ENCODE measurements around the gene ARHGAP22. TPM values are rescaled to one million over a fixed set of nuclear protein-coding genes. Genes with fewer than 3 reads are reported as not detected.

ARHGAP22 gene
- total and polyA plus RNA-seq, 3 experiments from 2014 or later = not detected

GRCh38 chr10:48490946-48491345, 113.9 kb downstream of the ARHGAP22 start:
- Mint-ChIP-seq H3K27me3 (peaks cover 10 to 26% of the 10 kb centered on the region in 2 donors), H3K9me3 (peaks cover 0 to 1% (median 0%) of the 10 kb centered on the region in 5 donors), H3K4me3 (no peak overlapping the region), H3K27ac (no peak overlapping the region), H3K36me3 (no peaks in the 10 kb centered on the region), H3K4me1 (peaks cover 13 to 21% (median 16%) of the 10 kb centered on the region in 3 donors)
- no peaks in the 10 kb centered on the region for H3K9me3 ChIP-seq (ENCODE audit: low read length)
- ChIA-PET CTCF (no interaction called here), POLR2A (no interaction called here)
- no peak for DNase-seq
- H3K27ac ChIP-seq (ENCODE audit: low read depth, low read length) = no peak overlapping the region
- no peak overlapping the region for H3K4me3 ChIP-seq (ENCODE audit: low read length)
- no peaks in the 10 kb centered on the region for H3K36me3 ChIP-seq (ENCODE audit: insufficient read depth, low read length)
- H3K4me1 ChIP-seq (ENCODE audit: insufficient read depth, low read length) = no peaks in the 10 kb centered on the region
- H3K27me3 ChIP-seq (ENCODE audit: insufficient read depth, low read length, poor library complexity, severe bottlenecking) = no peaks in the 10 kb centered on the region

- DNase-seq = no peak
- no peak overlapping the region for H3K27ac ChIP-seq (ENCODE audit: low read depth, low read length)
- H3K4me1 Mint-ChIP-seq = peaks cover 13 to 21% (median 16%) of the 10 kb centered on the region in 3 donors
- H3K27ac Mint-ChIP-seq = no peak overlapping the region
- no peak overlapping the region for H3K4me3 Mint-ChIP-seq
- ChIA-PET POLR2A (no interaction called here), CTCF (no interaction called here)
- peaks cover 10 to 26% of the 10 kb centered on the region in 2 donors for H3K27me3 Mint-ChIP-seq
- H3K9me3 ChIP-seq (ENCODE audit: low read length) = no peaks in the 10 kb centered on the region
- peaks cover 0 to 1% (median 0%) of the 10 kb centered on the region in 5 donors for H3K9me3 Mint-ChIP-seq
- H3K27me3 ChIP-seq (ENCODE audit: insufficient read depth, low read length, poor library complexity, severe bottlenecking) = no peaks in the 10 kb centered on the region
- H3K36me3 Mint-ChIP-seq = no peaks in the 10 kb centered on the region
- no peaks in the 10 kb centered on the region for H3K4me1 ChIP-seq (ENCODE audit: insufficient read depth, low read length)
- H3K4me3 ChIP-seq (ENCODE audit: low read length) = no peak overlapping the region
- no peaks in the 10 kb centered on the region for H3K36me3 ChIP-seq (ENCODE audit: insufficient read depth, low read length)
Observed at GRCh38 chr10:48490571-48490940, 114.3 kb downstream of the ARHGAP22 start.

GRCh38 chr10:48489099-48489498, 115.8 kb downstream of the ARHGAP22 start:
- Histone ChIP-seq H3K27me3 (ENCODE audit: insufficient read depth, low read length, poor library complexity, severe bottlenecking) (no peaks in the 10 kb centered on the region), H3K27ac (ENCODE audit: low read depth, low read length) (no peak overlapping the region), H3K9me3 (ENCODE audit: low read length) (no peaks in the 10 kb centered on the region), H3K4me3 (ENCODE audit: low read length) (no peak overlapping the region), H3K4me1 (ENCODE audit: insufficient read depth, low read length) (no peaks in the 10 kb centered on the region), H3K36me3 (ENCODE audit: insufficient read depth, low read length) (no peaks in the 10 kb centered on the region)
- POLR2A ChIA-PET = no interaction called here
- H3K4me1 Mint-ChIP-seq = peaks cover 4 to 10% (median 6%) of the 10 kb centered on the region in 3 donors
- peaks cover 6 to 19% of the 10 kb centered on the region in 2 donors for H3K27me3 Mint-ChIP-seq
- H3K27ac Mint-ChIP-seq = no peak overlapping the region
- H3K9me3 Mint-ChIP-seq = peaks cover 0 to 1% (median 0%) of the 10 kb centered on the region in 5 donors
- no peak for DNase-seq
- H3K36me3 Mint-ChIP-seq = no peaks in the 10 kb centered on the region
- H3K4me3 Mint-ChIP-seq = no peak overlapping the region
- CTCF ChIA-PET = no interaction called here

- Histone ChIP-seq H3K27ac (ENCODE audit: low read depth, low read length) (no peak overlapping the region), H3K4me3 (ENCODE audit: low read length) (no peak overlapping the region), H3K4me1 (ENCODE audit: insufficient read depth, low read length) (no peaks in the 10 kb centered on the region), H3K9me3 (ENCODE audit: low read length) (no peaks in the 10 kb centered on the region), H3K36me3 (ENCODE audit: insufficient read depth, low read length) (no peaks in the 10 kb centered on the region), H3K27me3 (ENCODE audit: insufficient read depth, low read length, poor library complexity, severe bottlenecking) (no peaks in the 10 kb centered on the region)
- no peak overlapping the region for H3K27ac Mint-ChIP-seq
- peaks cover 6 to 12% of the 10 kb centered on the region in 2 donors for H3K27me3 Mint-ChIP-seq
- no peaks in the 10 kb centered on the region for H3K4me1 Mint-ChIP-seq
- H3K4me3 Mint-ChIP-seq = no peak overlapping the region
- no peaks in the 10 kb centered on the region for H3K36me3 Mint-ChIP-seq
- POLR2A ChIA-PET = no interaction called here
- CTCF ChIA-PET = no interaction called here
- peaks cover 0 to 1% (median 0%) of the 10 kb centered on the region in 5 donors for H3K9me3 Mint-ChIP-seq
- no peak for DNase-seq
Observed at GRCh38 chr10:48487244-48487643, 117.6 kb downstream of the ARHGAP22 start.

- Mint-ChIP-seq H3K4me3 (no peak overlapping the region), H3K36me3 (no peaks in the 10 kb centered on the region), H3K9me3 (peaks cover 0 to 1% (median 0%) of the 10 kb centered on the region in 5 donors), H3K27me3 (peaks cover 5% of the 10 kb centered on the region in 2 donors), H3K27ac (no peak overlapping the region), H3K4me1 (no peaks in the 10 kb centered on the region)
- H3K27me3 ChIP-seq (ENCODE audit: insufficient read depth, low read length, poor library complexity, severe bottlenecking) = no peaks in the 10 kb centered on the region
- H3K4me1 ChIP-seq (ENCODE audit: insufficient read depth, low read length) = no peaks in the 10 kb centered on the region
- ChIA-PET CTCF (no interaction called here), POLR2A (no interaction called here)
- H3K27ac ChIP-seq (ENCODE audit: low read depth, low read length) = no peak overlapping the region
- H3K4me3 ChIP-seq (ENCODE audit: low read length) = no peak overlapping the region
- DNase-seq = no peak
- H3K36me3 ChIP-seq (ENCODE audit: insufficient read depth, low read length) = no peaks in the 10 kb centered on the region
- H3K9me3 ChIP-seq (ENCODE audit: low read length) = no peaks in the 10 kb centered on the region
Observed at GRCh38 chr10:48485711-48486110, 119.2 kb downstream of the ARHGAP22 start.

GRCh38 chr10:48484911-48485310, 120.0 kb downstream of the ARHGAP22 start:
- H3K27me3 Mint-ChIP-seq = peaks cover 2 to 5% of the 10 kb centered on the region in 2 donors
- CTCF ChIA-PET = no interaction called here

GRCh38 chr10:48482207-48482606, 122.7 kb downstream of the ARHGAP22 start:
- Mint-ChIP-seq H3K9me3 (no peaks in the 10 kb centered on the region), H3K4me3 (no peak overlapping the region), H3K36me3 (no peaks in the 10 kb centered on the region), H3K27ac (no peak overlapping the region), H3K27me3 (peaks cover 5 to 15% of the 10 kb centered on the region in 2 donors), H3K4me1 (no peaks in the 10 kb centered on the region)
- ChIA-PET POLR2A (no interaction called here), CTCF (no interaction called here)
- H3K9me3 ChIP-seq (ENCODE audit: low read length) = no peaks in the 10 kb centered on the region
- H3K27ac ChIP-seq (ENCODE audit: low read depth, low read length) = no peak overlapping the region
- H3K4me1 ChIP-seq (ENCODE audit: insufficient read depth, low read length) = no peaks in the 10 kb centered on the region
- H3K4me3 ChIP-seq (ENCODE audit: low read length) = no peak overlapping the region
- H3K27me3 ChIP-seq (ENCODE audit: insufficient read depth, low read length, poor library complexity, severe bottlenecking) = no peaks in the 10 kb centered on the region
- DNase-seq = no peak
- no peaks in the 10 kb centered on the region for H3K36me3 ChIP-seq (ENCODE audit: insufficient read depth, low read length)

More at GRCh38 chr10:48484911-48485310, 120.0 kb downstream of the ARHGAP22 start:
- Histone ChIP-seq H3K36me3 (ENCODE audit: insufficient read depth, low read length) (no peaks in the 10 kb centered on the region), H3K4me1 (ENCODE audit: insufficient read depth, low read length) (no peaks in the 10 kb centered on the region), H3K27me3 (ENCODE audit: insufficient read depth, low read length, poor library complexity, severe bottlenecking) (no peaks in the 10 kb centered on the region), H3K9me3 (ENCODE audit: low read length) (no peaks in the 10 kb centered on the region), H3K4me3 (ENCODE audit: low read length) (no peak overlapping the region), H3K27ac (ENCODE audit: low read depth, low read length) (peak overlapping the region; percentile 5)
- DNase-seq = no peak
- no peaks in the 10 kb centered on the region for H3K36me3 Mint-ChIP-seq
- no peaks in the 10 kb centered on the region for H3K4me1 Mint-ChIP-seq
- peaks cover 0 to 1% (median 0%) of the 10 kb centered on the region in 5 donors for H3K9me3 Mint-ChIP-seq
- POLR2A ChIA-PET = no interaction called here
- H3K27ac Mint-ChIP-seq = no peak overlapping the region
- H3K4me3 Mint-ChIP-seq = no peak overlapping the region

- no peaks in the 10 kb centered on the region for H3K36me3 Mint-ChIP-seq
- ChIA-PET CTCF (no interaction called here), POLR2A (no interaction called here)
Observed at GRCh38 chr10:48481385-48481784, 123.5 kb downstream of the ARHGAP22 start.

More at GRCh38 chr10:48481385-48481784, 123.5 kb downstream of the ARHGAP22 start:
- Histone ChIP-seq H3K36me3 (ENCODE audit: insufficient read depth, low read length) (no peaks in the 10 kb centered on the region), H3K9me3 (ENCODE audit: low read length) (no peaks in the 10 kb centered on the region), H3K27ac (ENCODE audit: low read depth, low read length) (peak overlapping the region; percentile 27), H3K4me1 (ENCODE audit: insufficient read depth, low read length) (no peaks in the 10 kb centered on the region), H3K4me3 (ENCODE audit: low read length) (no peak overlapping the region), H3K27me3 (ENCODE audit: insufficient read depth, low read length, poor library complexity, severe bottlenecking) (no peaks in the 10 kb centered on the region)
- Mint-ChIP-seq H3K4me1 (no peaks in the 10 kb centered on the region), H3K9me3 (no peaks in the 10 kb centered on the region), H3K27ac (no peak overlapping the region), H3K4me3 (no peak overlapping the region), H3K27me3 (peaks cover 4 to 15% of the 10 kb centered on the region in 2 donors)
- no peak for DNase-seq
